ENCODE results near the gene ZNF714. TPM values are rescaled to one million over a fixed set of nuclear protein-coding genes. Genes with fewer than 3 reads are reported as not detected.

Gene ZNF714
- total RNA-seq, 2 donors from 2014 or later, result 7.3 to 9.2 TPM

Other genes with a start within 250 kb of the ZNF714 start
- 1 to 10 TPM; 2.3 to 2.5 TPM for gene ZNF85, start 159.0 kb upstream of the ZNF714 start, total RNA-seq
- 10 to 100 TPM in 1 of 2 donors, 1 to 10 TPM in 1; 8.8 to 10.3 TPM for gene ZNF430, start 61.5 kb upstream of the ZNF714 start, total RNA-seq
- 1 to 10 TPM; 7.6 to 9.1 TPM for gene ZNF431, start 59.8 kb downstream of the ZNF714 start, total RNA-seq
- gene ZNF708, start 247.2 kb downstream of the ZNF714 start, total RNA-seq, result 10 to 100 TPM in 1 of 2 donors, 1 to 10 TPM in 1; 9.2 to 10.1 TPM